MM.1S (cell line): ENCODE results near the gene RAB11A.

Source experiments
- DNase-seq: peaks from one replicate; pipeline ENCODE4 v3.0.0-alpha.2; 2015
- H2AFZ ChIP-seq: fragments of 300-600 bp; sonication (generic); 2 replicates; pipeline ENCODE4 v1.6.0; 2016; ENCODE audit warnings: antibody characterized with exemption, low read length
- H3F3A ChIP-seq: fragments of 300-600 bp; sonication (generic); 2 replicates; pipeline ENCODE4 v1.6.1; 2016; ENCODE audit warnings: mild to moderate bottlenecking, antibody characterized with exemption, low read length, moderate library complexity, mixed read lengths; ENCODE audit not compliant: insufficient read depth
- H3K27ac ChIP-seq: fragments of 300-600 bp; sonication (generic); 2 replicates; pipeline ENCODE4 v1.5.1; 2016; ENCODE audit warnings: mild to moderate bottlenecking, low read length
- H3K27me3 ChIP-seq: fragments of 300-600 bp; sonication (generic); replicated peaks from 2 replicates; pipeline ENCODE4 v1.6.0; 2016; ENCODE audit warnings: low read length; ENCODE audit not compliant: insufficient read depth
- H3K36me3 ChIP-seq: fragments of 300-600 bp; sonication (generic); replicated peaks from 2 replicates; pipeline ENCODE4 v1.6.1; 2016; ENCODE audit warnings: mild to moderate bottlenecking, low read length, mixed read lengths; ENCODE audit not compliant: insufficient read depth
- H3K4me1 ChIP-seq: fragments of 300-600 bp; sonication (generic); 2 replicates; pipeline ENCODE4 v1.6.1; 2016; ENCODE audit warnings: low read length, mixed read lengths
- H3K4me2 ChIP-seq: fragments of 300-600 bp; sonication (generic); 2 replicates; pipeline ENCODE4 v1.6.0; 2016; ENCODE audit warnings: low read depth, low read length
- H3K4me3 ChIP-seq: fragments of 300-600 bp; sonication (generic); 2 replicates; pipeline ENCODE4 v1.5.1; 2016; ENCODE audit warnings: low read length, mixed read lengths
- H3K79me2 ChIP-seq: fragments of 300-600 bp; sonication (generic); 2 replicates; pipeline ENCODE4 v1.6.1; 2016; ENCODE audit warnings: mixed run types, low read length, mixed read lengths
- H3K9ac ChIP-seq: fragments of 300-600 bp; sonication (generic); 2 replicates; pipeline ENCODE4 v1.6.1; 2016; ENCODE audit warnings: low read length, mixed read lengths
- H3K9me2 ChIP-seq: fragments of 300-600 bp; sonication (generic); replicated peaks from 2 replicates; pipeline ENCODE4 v1.6.1; 2016; ENCODE audit warnings: mild to moderate bottlenecking, low read length, mixed read lengths; ENCODE audit not compliant: insufficient read depth
- H3K9me3 ChIP-seq: fragments of 300-600 bp; sonication (generic); replicated peaks from 2 replicates; pipeline ENCODE4 v1.6.1; 2016; ENCODE audit warnings: mild to moderate bottlenecking, low read length, mixed read lengths; ENCODE audit not compliant: insufficient read depth
- H4K20me1 ChIP-seq: fragments of 300-600 bp; sonication (generic); 2 replicates; pipeline ENCODE4 v1.6.1; 2016; ENCODE audit warnings: mild to moderate bottlenecking, low read length, moderate library complexity, mixed read lengths; ENCODE audit not compliant: insufficient read depth
- CTCF ChIP-seq: fragments of 300-600 bp; sonication (generic); IDR thresholded peaks from 2 replicates; pipeline ENCODE4 v1.5.1; 2016; ENCODE audit warnings: antibody characterized with exemption, low read length, mixed read lengths
- EZH2 ChIP-seq: fragments of 300-600 bp; sonication (generic); optimal IDR thresholded peaks from 2 replicates; pipeline ENCODE3; 2017; ENCODE audit warnings: low read depth, mild to moderate bottlenecking, antibody characterized with exemption, low read length, mixed read lengths
- EZH2phosphoT487 ChIP-seq: fragments of 300-600 bp; sonication (generic); IDR thresholded peaks from 2 replicates; pipeline ENCODE4 v1.6.1; 2018; ENCODE audit warnings: antibody characterized with exemption, low read length

Gene RAB11A

GRCh38 chr15:65912235-65912634 is 42.9 kb downstream of the RAB11A start:
- Histone ChIP-seq H3K27ac (no peak overlapping the region), H3K9me2 (no peaks in the 10 kb centered on the region), H4K20me1 (no peaks in the 10 kb centered on the region), H3K4me2 (no peak overlapping the region), H3K79me2 (no peaks in the 10 kb centered on the region), H3K4me3 (no peak overlapping the region), H2AFZ (no peak overlapping the region), H3K27me3 (no peaks in the 10 kb centered on the region), H3K9ac (no peak overlapping the region), H3K4me1 (no peaks in the 10 kb centered on the region), H3F3A (no peaks in the 10 kb centered on the region), H3K9me3 (no peaks in the 10 kb centered on the region), H3K36me3 (no peaks in the 10 kb centered on the region)
- no peak for DNase-seq
- TF ChIP-seq EZH2phosphoT487 (no peak), EZH2 (no peak), CTCF (no peak)

- Histone ChIP-seq H3K4me1 (no peaks in the 10 kb centered on the region), H3K79me2 (no peaks in the 10 kb centered on the region), H3K27ac (no peak overlapping the region), H3F3A (no peaks in the 10 kb centered on the region), H2AFZ (no peak overlapping the region), H3K9me3 (no peaks in the 10 kb centered on the region), H3K9me2 (no peaks in the 10 kb centered on the region), H3K4me2 (no peak overlapping the region), H3K4me3 (no peak overlapping the region), H3K9ac (no peak overlapping the region), H3K36me3 (no peaks in the 10 kb centered on the region), H3K27me3 (no peaks in the 10 kb centered on the region), H4K20me1 (no peaks in the 10 kb centered on the region)
- DNase-seq = no peak
- TF ChIP-seq EZH2 = no peak
- TF ChIP-seq CTCF = no peak
Measured at GRCh38 chr15:65913631-65914199, 44.4 kb downstream of the RAB11A start.

GRCh38 chr15:65914386-65914785 is 45.1 kb downstream of the RAB11A start:
- Histone ChIP-seq H3K36me3 (no peaks in the 10 kb centered on the region), H3K79me2 (no peaks in the 10 kb centered on the region)

More at GRCh38 chr15:65914386-65914785, 45.1 kb downstream of the RAB11A start:
- DNase-seq = no peak
- no peaks in the 10 kb centered on the region for H3K9me2 ChIP-seq
- H3K9me3 ChIP-seq = no peaks in the 10 kb centered on the region
- no peak overlapping the region for H3K9ac ChIP-seq
- no peaks in the 10 kb centered on the region for H3K4me1 ChIP-seq
- no peak overlapping the region for H2AFZ ChIP-seq
- H3K4me3 ChIP-seq = no peak overlapping the region
- H3K4me2 ChIP-seq = no peak overlapping the region
- H4K20me1 ChIP-seq = no peaks in the 10 kb centered on the region
- TF ChIP-seq EZH2 (no peak), EZH2phosphoT487 (no peak), CTCF (no peak)
- no peaks in the 10 kb centered on the region for H3K27me3 ChIP-seq
- H3F3A ChIP-seq = no peaks in the 10 kb centered on the region
- H3K27ac ChIP-seq = no peak overlapping the region
